Mammary microvascular endothelial cell (primary cell): ENCODE measurements around the gene GOLGA8T. TPM values are rescaled to one million over a fixed set of nuclear protein-coding genes. Genes with fewer than 3 reads are reported as not detected.

Experiments used
- total RNA-seq: library from RNA; depleted of rRNA; stranded (reverse); fragments of >200 nt; gene quantifications from 2 replicates; pipeline ENCODE4 v1.2.3, GENCODE V29; 2015

Gene GOLGA8T, protein sequence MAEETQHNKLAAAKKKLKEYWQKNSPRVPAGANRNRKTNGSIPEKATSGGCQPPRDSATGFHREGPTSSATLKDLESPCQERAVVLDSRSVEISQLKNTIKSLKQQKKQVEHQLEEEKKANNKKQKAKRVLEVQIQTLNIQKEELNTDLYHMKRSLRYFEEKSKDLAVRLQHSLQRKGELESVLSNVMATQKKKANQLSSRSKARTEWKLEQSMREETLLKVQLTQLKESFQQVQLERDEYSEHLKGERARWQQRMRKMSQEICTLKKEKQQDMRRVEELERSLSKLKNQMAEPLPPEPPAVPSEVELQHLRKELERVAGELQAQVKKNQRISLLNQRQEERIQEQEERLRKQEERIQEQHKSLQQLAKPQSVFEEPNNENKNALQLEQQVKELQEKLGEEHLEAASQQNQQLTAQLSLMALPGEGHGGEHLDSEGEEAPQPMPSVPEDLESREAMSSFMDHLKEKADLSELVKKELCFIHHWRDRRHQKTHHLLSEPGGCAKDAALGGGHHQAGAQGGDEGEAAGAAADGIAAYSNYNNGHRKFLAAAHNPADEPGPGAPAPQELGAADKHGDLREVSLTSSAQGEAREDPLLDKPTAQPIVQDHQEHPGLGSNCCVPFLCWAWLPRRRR
- total RNA-seq: not detected in 2 replicates

DNA sequence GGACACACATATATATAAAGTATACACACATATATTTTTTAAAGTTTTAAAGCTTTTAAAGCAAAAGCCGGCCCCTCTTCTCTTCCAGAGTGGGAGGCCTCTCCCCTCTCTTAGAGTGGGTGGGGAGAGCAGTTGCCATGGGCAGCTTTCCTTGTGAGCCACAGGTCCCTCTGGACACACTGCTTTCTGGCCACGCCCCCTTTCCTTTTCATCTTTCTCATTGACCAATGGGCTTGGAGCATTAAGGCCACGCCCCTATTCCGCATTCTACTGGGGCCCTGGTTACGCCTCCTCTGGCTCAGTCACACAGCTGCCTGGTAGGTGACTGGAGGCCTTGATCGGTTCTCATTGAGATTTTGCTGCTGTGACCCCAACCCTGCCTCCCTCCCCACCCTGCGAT, at the start of gene GOLGA8T:
TSS of gene GOLGA8T (plus strand) at position 301 of the 400 bp plus-strand sequence. CDS start at position 399, 98 bp downstream.

Other genes starting within 250 kb of the GOLGA8T start
- gene GOLGA8J, start 52.1 kb upstream of the GOLGA8T start, total RNA-seq: not detected in 2 replicates